ENCODE data around the gene AMIGO2.

AMIGO2 gene

GRCh38 chr12:47097276-47097896 lies 17.6 kb upstream of the AMIGO2 start:
- peak in 1 of 3 experiments; percentile 21 for DNase-seq

GRCh38 chr12:47095446-47096236 lies 15.9 kb upstream of the AMIGO2 start:
- DNase-seq: no peak

- DNase-seq: no peak
Measured at GRCh38 chr12:47094804-47095203, 15.0 kb upstream of the AMIGO2 start.

GRCh38 chr12:47091009-47091408 lies 11.2 kb upstream of the AMIGO2 start:
- no peak for DNase-seq

- peak in 2 of 3 experiments; percentile 92 to 98 for DNase-seq
Measured at GRCh38 chr12:47088021-47088944, 8.5 kb upstream of the AMIGO2 start.

- peak in 2 of 3 experiments; percentile 57 to 87 for DNase-seq
Measured at GRCh38 chr12:47087088-47087688, 7.4 kb upstream of the AMIGO2 start.

- DNase-seq: peak in 2 of 3 experiments; percentile 68 to 86
Measured at GRCh38 chr12:47085815-47086252, 6.1 kb upstream of the AMIGO2 start.

GRCh38 chr12:47084172-47084571 lies 4.4 kb upstream of the AMIGO2 start:
- no peak for DNase-seq

GRCh38 chr12:47082796-47083621 lies 3.2 kb upstream of the AMIGO2 start:
- DNase-seq: peak in 2 of 3 experiments; percentile 25 to 66

GRCh38 chr12:47082283-47082682 lies 2.5 kb upstream of the AMIGO2 start:
- DNase-seq: no peak

- no peak for DNase-seq
Measured at GRCh38 chr12:47080725-47081502, 1.2 kb upstream of the AMIGO2 start.

GRCh38 chr12:47079981-47080724 lies 394 bp upstream of the AMIGO2 start:
- no peak for DNase-seq

- DNase-seq: peak in 2 of 3 experiments; percentile 51 to 71
Measured at GRCh38 chr12:47078733-47079467, 859 bp downstream of the AMIGO2 start.

- DNase-seq: no peak
Measured at GRCh38 chr12:47078086-47078395, 1.7 kb downstream of the AMIGO2 start.

- no peak for DNase-seq
Measured at GRCh38 chr12:47077206-47078085, 2.3 kb downstream of the AMIGO2 start.

GRCh38 chr12:47075192-47076084 lies 4.3 kb downstream of the AMIGO2 start:
- no peak for DNase-seq

GRCh38 chr12:47074757-47075156 lies 5.0 kb downstream of the AMIGO2 start:
- DNase-seq: no peak

GRCh38 chr12:47073951-47074350 lies 5.8 kb downstream of the AMIGO2 start:
- DNase-seq: no peak

All from NCI-H1417 (cell line).